ENCODE data around the gene CRYAA.

The CRYAA gene

DNA sequence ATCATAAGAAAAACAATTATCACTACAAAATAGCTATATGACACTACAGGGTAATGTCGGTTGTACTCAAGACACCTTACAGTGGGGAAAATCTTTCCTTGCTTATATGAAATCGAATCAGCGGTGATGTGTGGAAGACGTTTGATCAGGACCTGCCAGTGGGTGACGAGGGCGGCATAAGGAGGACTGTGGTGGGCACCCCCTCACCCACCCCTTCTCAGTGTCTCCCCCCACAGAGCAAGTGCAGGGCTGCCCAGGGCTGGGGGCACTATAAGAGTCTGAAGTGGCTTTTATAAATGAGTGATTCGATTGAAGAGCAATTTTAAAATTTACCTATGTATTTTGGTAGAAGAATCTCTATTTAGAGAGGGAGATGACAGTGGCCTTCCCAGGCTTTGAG lies 35.8 kb downstream of the CRYAA start:
- no peak for DNase-seq

DNA sequence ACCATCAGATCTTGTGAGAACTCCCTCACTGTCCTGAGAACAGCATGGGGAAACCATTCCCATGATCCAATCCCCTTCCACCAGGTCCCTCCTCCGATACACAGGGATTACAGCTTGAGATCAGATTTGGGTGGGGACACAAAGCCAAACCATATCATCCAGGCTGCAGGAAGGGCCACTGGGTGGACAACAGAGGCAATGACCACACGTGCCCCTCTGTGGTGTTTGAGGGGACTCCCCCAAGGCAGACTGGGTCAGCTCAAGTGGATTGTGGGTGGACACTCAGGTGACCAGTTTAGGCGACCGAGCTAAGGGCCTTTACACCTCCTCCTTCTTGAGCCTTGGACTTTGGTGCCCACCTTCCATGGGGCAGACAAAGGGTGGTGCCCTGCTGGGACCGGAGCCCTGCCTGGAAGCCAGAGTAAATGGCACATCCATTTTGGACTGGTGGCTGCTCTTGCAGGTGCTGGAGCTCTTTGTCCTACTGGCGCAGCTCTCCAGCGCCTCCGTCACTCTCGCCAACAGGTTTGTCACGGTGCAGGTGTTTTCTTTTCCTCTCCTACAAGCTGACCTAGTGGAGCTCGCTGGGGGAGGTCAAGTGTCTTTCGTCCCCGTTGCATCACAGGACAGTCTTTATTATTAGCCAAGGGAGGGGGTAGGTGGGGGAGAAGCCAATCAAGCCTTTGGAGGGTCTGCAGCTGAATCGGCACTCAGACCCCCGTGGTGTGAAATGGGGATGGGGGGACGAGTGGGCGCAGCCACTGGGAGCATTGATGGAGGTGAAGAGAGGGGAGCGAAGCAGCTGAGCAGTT lies 37.6 kb downstream of the CRYAA start:
- DNase-seq: no peak

GRCh38 chr21:43207043-43207315 lies 38.2 kb downstream of the CRYAA start:
- DNase-seq: no peak

GRCh38 chr21:43207868-43208267 lies 39.1 kb downstream of the CRYAA start:
- no peak for DNase-seq

GRCh38 chr21:43208561-43209332 lies 39.9 kb downstream of the CRYAA start:
- DNase-seq: no peak

GRCh38 chr21:43209575-43210453 lies 41.0 kb downstream of the CRYAA start:
- DNase-seq: no peak

DNA sequence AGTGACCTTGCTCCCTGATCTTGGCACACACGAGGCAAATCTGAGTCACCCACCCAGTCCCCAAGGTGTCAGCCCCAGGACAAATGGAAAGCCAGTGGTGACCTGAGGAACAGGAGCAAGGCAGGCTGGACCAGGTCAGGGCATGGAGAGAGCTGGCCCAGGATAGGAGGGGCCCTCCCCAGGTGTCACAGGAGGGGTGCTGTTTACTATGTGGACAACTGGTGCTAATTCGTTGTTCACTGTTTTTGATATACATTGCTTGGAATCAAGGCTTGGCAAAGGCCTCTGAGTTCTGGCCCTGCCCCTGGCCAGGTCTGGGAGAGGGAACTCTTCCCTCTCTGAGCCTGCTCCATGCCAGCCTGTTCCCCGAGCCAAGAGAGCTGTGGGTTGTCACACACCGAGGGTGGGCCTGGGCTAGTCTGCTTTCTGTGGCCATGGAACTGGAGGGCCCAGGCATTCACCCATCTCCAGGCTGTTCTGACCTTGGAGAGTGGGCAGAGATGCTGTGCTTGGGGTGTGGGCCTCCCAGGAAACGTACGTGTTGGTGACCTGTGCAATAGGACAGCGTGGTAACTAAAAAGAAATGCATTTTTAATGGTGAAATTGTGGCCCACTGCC lies 41.8 kb downstream of the CRYAA start:
- no peak for DNase-seq

GRCh38 chr21:43211072-43211759 lies 42.4 kb downstream of the CRYAA start:
- DNase-seq: peak; percentile 67

- DNase-seq: peak; percentile 72
These were observed 42.9 kb downstream of the CRYAA start for GRCh38 chr21:43211760-43212115.
